ENCODE results near the gene IL22RA1. TPM values are rescaled to one million over a fixed set of nuclear protein-coding genes. Genes with fewer than 3 reads are reported as not detected.

The IL22RA1 gene
- total and polyA plus RNA-seq, 12 donors: 0.06 to 0.76 (median 0.26) TPM; not detected in 2

DNA sequence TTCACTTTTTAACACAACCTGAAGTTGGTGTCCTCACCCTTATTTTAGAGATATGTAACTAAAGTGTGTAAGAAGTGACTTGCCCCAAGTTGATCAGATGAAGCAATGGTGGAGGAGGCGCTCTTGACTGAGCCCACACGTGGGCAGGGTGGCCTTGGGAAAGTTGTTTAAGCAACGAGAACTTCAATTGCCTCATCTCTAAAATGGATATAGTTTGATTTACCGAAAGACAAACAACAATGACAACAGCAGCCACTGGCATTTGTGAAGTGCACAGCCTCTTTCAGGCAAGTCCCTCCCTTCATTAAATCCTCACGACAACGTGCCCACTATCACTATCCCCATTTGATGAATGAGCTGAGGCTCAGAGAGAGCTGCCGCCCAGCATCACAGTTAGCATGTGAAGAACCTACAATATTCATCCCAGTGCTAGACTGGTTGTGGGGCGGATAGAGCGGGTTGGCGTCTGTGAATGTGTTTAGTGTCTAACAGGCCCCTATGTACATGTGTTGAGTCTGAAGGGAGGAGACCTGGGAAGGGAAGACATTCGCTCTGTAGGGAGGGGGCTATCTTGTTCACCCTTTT is 3.0 kb downstream of the IL22RA1 start:
- Histone ChIP-seq H3K36me3 (replicated peaks in 1 of 2) (no peaks in the 10 kb centered on the region), H3K27ac (no peak overlapping the region), H3K27me3 (no peaks in the 10 kb centered on the region), H3K4me3 (no peak overlapping the region), H3K9me3 (replicated peaks in 1 of 3) (no peaks in the 10 kb centered on the region), H3K4me1 (replicated peaks in 1 of 2) (peaks cover 0 to 4% of the 10 kb centered on the region in 2 donors)
- 79 to 85% (median 83%) methylated on average over 11 of the region's 11 CpGs for WGBS, 4 donors
- no peak for DNase-seq
- intact Hi-C loops (cut with DNase I): no loop called here
- TF ChIP-seq POLR2A (IDR thresholded peaks at IDR 0.05): no peak

DNA sequence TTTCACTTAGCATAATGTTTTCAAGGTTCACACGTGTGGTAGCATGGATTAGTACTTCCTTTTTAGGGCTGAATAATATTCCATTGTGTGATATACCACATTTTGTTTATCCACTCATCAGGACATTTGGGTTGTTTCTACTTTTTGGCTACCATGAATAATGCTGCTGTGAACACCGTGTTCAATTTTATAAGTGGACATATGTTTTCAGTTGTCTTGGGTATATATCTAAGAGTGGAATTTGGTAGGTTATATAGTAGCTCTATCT is 3.8 kb downstream of the IL22RA1 start:
- 67 to 90% (median 73%) methylated on average over 2 of the region's 2 CpGs for WGBS, 4 donors
- peaks cover 0 to 4% of the 10 kb centered on the region in 2 donors for H3K4me1 ChIP-seq (replicated peaks in 1 of 2)
- intact Hi-C loops (cut with DNase I): no loop called here
- H3K27ac ChIP-seq: no peak overlapping the region
- H3K27me3 ChIP-seq: no peaks in the 10 kb centered on the region
- TF ChIP-seq POLR2A (IDR thresholded peaks at IDR 0.05): no peak
- TF ChIP-seq, protein P1, sequence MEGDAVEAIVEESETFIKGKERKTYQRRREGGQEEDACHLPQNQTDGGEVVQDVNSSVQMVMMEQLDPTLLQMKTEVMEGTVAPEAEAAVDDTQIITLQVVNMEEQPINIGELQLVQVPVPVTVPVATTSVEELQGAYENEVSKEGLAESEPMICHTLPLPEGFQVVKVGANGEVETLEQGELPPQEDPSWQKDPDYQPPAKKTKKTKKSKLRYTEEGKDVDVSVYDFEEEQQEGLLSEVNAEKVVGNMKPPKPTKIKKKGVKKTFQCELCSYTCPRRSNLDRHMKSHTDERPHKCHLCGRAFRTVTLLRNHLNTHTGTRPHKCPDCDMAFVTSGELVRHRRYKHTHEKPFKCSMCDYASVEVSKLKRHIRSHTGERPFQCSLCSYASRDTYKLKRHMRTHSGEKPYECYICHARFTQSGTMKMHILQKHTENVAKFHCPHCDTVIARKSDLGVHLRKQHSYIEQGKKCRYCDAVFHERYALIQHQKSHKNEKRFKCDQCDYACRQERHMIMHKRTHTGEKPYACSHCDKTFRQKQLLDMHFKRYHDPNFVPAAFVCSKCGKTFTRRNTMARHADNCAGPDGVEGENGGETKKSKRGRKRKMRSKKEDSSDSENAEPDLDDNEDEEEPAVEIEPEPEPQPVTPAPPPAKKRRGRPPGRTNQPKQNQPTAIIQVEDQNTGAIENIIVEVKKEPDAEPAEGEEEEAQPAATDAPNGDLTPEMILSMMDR (IDR thresholded peaks at IDR 0.05): no peak
- no peaks in the 10 kb centered on the region for H3K36me3 ChIP-seq (replicated peaks in 1 of 2)
- DNase-seq: no peak
- H3K9me3 ChIP-seq (replicated peaks in 1 of 3): no peaks in the 10 kb centered on the region
- no peak overlapping the region for H3K4me3 ChIP-seq

DNA sequence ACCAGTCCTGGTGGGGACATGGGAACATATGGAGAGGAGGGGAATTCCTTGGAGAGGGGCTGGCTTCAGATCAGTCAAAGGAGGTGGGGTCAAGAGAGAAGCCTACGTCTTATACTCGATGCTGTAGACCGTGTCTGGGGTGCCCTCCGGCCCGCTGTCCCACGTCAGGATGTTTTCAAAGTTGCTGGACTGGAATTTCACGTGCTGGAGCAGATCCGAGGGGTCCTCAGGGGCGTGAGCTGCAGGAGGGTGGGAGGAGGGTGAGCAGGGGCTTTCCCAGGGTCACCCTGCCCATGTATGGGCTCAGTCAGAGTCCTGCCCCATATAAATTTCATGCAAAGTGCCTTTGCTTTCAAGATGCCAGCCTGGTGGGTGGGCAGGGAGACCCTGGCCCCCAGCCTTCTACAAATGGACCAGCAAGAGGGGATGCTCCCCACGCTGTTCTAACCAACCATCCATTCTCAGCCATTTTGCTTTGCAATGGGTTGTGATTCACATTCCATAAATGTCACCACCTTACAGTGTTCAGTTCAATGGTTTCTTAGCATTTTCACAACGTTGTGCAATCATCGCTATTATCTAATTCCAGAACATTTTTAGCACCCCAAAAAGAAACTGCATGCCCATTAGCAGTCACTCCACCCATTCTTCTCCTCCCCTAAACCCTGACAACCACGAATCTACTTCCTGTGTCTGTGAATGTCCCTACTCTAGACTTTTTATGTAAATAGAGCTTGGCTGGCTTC is 4.3 kb downstream of the IL22RA1 start:
- Histone ChIP-seq H3K4me3 (no peak overlapping the region), H3K27ac (no peak overlapping the region), H3K27me3 (no peaks in the 10 kb centered on the region), H3K4me1 (replicated peaks in 1 of 2) (peaks cover 0 to 4% of the 10 kb centered on the region in 2 donors), H3K36me3 (replicated peaks in 1 of 2) (no peaks in the 10 kb centered on the region), H3K9me3 (replicated peaks in 1 of 3) (no peaks in the 10 kb centered on the region)
- no peak for DNase-seq
- TF ChIP-seq, protein P1 (IDR thresholded peaks at IDR 0.05): no peak
- no peak for TF ChIP-seq POLR2A (IDR thresholded peaks at IDR 0.05)
- WGBS, 4 donors: 65 to 73% (median 66%) methylated on average over 13 of the region's 13 CpGs
- intact Hi-C loops (cut with DNase I): no loop called here

DNA sequence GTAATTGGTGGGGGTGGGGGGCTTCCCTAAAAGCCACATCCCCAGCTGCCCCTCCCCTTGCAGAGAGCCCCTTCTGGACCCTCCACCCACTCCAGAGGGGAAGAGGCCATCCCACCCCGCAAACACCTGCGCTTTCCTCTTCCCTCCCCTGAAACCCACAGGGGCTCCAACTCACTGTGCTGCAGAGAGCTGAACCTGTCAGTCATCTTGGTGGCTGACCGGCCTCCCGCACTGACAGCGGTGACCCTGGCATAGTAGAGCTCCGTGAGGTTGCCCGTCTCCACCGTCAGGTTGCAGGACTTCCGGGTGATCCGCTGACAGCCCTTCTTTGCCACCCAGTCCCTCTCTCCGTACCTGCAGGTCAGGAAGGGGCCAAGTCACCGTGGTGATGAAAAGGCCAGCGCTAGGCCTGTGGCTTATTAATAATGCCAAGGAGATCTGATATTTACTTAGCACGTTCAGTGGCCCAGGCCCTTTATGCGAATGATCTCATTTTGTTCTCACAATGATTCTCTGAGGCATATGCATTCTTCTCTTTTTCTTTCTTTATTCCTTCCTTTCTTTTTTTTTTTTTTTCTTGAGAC is 5.9 kb downstream of the IL22RA1 start:
- no peaks in the 10 kb centered on the region for H3K4me1 ChIP-seq (replicated peaks in 1 of 2)
- intact Hi-C loops (cut with DNase I): no loop called here
- H3K36me3 ChIP-seq (replicated peaks in 1 of 2): no peaks in the 10 kb centered on the region
- no peak for DNase-seq
- H3K4me3 ChIP-seq: no peak overlapping the region
- no peak overlapping the region for H3K27ac ChIP-seq
- no peaks in the 10 kb centered on the region for H3K27me3 ChIP-seq
- H3K9me3 ChIP-seq (replicated peaks in 1 of 3): no peaks in the 10 kb centered on the region
- TF ChIP-seq, protein P1 (IDR thresholded peaks at IDR 0.05): no peak
- TF ChIP-seq POLR2A (IDR thresholded peaks at IDR 0.05): no peak
- WGBS, 4 donors: 81 to 89% (median 87%) methylated on average over 15 of the region's 15 CpGs
